Right lobe of liver (tissue), 4 donors: ENCODE results near the gene SERPIND1.

Experiments used
- POLR2A ChIP-seq: fragments of 450-650 bp; IDR thresholded peaks from one replicate; pipeline ENCODE4 v1.6.1; 2017; ENCODE audit warnings: antibody characterized with exemption, mild to moderate bottlenecking
- TF ChIP-seq, protein P1 (sequence below), 4 donors: fragments of 200-600 bp in 3 of 4; fragments of 450-650 bp in 1 of 4; IDR thresholded peaks; one replicate each; pipeline versions ENCODE4 v1.5.1 to v1.8.0; 2016 to 2022; ENCODE audit warnings: antibody characterized with exemption in 4 of 4, mild to moderate bottlenecking in 2 of 4
- donor health status: DM: no; HTN: no; CAD: no.
- donor health status: DM: no; HTN: no; CAD: no.
- donor health status: DM: no; HTN: yes; CAD: no.

DNA sequence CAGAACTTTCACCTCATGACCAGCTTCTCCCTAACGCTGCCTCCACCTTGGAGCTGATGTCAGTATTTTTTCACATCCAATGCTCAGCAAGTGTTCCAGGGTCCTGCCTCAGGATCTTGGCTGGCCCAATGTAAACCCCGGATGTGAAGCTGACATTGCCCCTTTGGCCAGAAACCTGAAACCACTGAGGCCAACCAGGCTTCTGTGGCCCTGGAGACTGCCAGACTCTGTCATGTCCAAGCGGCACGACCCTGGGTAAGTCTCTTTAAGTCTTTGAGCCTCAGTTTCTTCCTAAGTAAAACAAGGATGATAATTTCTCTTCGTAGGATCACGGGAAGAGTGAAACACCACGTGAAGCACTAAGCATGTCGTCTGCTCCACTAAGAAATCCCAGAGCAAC, 22.8 kb downstream of the SERPIND1 start:
- TF ChIP-seq, protein P1, sequence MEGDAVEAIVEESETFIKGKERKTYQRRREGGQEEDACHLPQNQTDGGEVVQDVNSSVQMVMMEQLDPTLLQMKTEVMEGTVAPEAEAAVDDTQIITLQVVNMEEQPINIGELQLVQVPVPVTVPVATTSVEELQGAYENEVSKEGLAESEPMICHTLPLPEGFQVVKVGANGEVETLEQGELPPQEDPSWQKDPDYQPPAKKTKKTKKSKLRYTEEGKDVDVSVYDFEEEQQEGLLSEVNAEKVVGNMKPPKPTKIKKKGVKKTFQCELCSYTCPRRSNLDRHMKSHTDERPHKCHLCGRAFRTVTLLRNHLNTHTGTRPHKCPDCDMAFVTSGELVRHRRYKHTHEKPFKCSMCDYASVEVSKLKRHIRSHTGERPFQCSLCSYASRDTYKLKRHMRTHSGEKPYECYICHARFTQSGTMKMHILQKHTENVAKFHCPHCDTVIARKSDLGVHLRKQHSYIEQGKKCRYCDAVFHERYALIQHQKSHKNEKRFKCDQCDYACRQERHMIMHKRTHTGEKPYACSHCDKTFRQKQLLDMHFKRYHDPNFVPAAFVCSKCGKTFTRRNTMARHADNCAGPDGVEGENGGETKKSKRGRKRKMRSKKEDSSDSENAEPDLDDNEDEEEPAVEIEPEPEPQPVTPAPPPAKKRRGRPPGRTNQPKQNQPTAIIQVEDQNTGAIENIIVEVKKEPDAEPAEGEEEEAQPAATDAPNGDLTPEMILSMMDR (IDR thresholded peaks at IDR 0.05) = no peak
- no peak for TF ChIP-seq POLR2A
